Right forelimb (tissue), 1 donor: ENCODE data around the gene CYTH1.

ENCODE experiments used
- DNase-seq: peaks from one replicate; pipeline ENCODE4 v3.0.0-alpha.2; 2018

CYTH1 gene

GRCh38 chr17:78710607-78711006, 71.5 kb downstream of the CYTH1 start:
- DNase-seq = no peak

GRCh38 chr17:78709751-78710181, 72.3 kb downstream of the CYTH1 start:
- DNase-seq = no peak

DNA sequence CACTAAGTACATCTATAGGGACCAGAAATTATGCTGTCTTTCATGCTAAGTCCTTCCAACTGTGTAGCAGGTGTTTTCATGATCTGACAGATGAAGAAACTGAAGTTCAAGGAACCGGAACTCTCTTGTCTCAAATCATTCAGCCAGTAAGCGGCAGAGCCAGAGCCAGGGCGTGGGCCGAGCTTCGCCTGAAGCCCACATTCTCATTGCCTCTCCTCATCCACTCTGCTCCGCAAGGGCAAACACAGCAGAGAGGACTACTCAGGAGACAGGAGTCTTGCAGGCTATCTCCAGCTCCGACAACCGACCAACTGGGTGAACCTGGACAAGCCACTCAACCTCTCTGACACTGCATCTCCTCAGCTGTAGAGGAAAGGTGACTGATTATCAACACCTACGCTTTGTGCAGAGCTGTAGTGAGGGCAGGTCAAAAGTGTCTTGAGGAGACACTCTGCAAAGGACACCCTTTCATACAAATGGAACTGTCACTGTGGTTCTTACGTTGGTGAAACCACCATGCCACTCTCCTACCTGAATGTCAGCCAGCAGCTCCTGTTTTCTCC, 72.9 kb downstream of the CYTH1 start:
- DNase-seq = no peak

- DNase-seq = peak; percentile 80
Observed at GRCh38 chr17:78708510-78708973, 73.5 kb downstream of the CYTH1 start.

DNA sequence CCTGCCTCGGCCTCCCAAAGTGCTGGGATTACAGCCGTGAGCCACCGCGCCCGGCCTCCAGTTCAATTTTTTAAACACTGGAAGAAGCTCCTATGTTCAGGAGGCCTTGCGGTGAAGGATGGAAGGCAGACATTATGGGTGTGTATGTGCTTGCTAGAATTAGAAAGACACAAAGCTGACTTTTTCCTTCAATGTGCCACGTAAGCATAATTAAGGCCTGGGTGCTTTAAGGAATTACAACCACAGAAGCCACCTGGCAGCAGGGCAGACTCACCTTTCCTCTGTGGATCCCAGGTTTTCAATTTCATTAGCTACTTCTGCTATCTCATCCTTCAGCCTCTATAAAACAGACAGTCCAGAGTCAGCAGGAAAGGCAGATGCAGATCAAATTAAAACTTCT, 74.2 kb downstream of the CYTH1 start:
- no peak for DNase-seq

GRCh38 chr17:78707016-78707415, 75.1 kb downstream of the CYTH1 start:
- no peak for DNase-seq

DNA sequence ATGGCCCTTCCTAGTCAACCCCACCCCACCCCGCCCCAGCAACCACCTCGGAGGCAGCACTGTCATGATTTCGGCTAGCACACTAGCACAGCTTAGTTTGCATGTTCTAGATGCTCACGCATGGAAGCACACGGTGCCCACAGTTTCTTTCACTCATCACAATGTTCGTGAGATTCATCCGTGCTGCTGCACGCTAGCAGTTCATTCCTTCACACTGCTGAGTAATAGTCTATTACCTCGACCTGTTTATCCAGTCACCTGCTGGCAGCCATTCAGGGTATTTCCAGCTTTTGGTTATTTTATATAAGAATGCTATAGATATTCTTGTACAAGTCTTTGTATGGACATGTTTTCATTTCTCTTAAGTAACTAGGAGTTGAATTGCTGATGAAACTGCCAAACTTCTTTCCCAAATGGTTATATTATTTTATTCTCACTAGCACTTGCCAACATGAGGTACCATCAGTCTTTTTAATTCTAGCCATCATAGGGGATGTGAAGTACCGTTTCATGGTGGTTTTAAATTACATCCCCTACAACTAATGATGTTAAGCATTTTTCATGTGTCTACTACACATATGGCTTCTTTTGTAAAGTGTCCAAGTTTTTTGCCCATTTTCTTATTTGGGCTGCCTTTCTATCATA, 75.7 kb downstream of the CYTH1 start:
- no peak for DNase-seq

- no peak for DNase-seq
Observed at GRCh38 chr17:78705071-78705470, 77.0 kb downstream of the CYTH1 start.

DNA sequence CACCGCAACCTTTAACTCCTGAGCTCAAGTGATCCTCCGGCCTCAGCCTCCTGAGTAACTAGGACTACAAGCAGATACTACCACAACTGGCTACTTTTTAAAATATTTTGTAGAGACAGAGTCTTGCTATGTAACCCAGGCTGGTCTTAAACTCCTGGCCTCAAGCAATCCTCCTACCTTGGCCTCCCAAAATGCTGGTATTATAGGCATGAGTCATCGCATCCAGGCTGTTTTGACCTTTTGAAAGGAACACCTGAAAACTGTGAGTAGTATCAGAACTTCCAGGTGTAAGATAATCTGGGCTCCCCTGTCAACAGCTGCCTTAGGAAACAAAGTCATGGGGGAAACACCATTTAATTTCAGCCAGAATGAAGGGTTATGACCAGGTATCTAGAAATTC, 77.5 kb downstream of the CYTH1 start:
- DNase-seq = no peak

GRCh38 chr17:78697554-78698343, 84.3 kb downstream of the CYTH1 start:
- DNase-seq = no peak

GRCh38 chr17:78697122-78697521, 85.0 kb downstream of the CYTH1 start:
- no peak for DNase-seq

DNA sequence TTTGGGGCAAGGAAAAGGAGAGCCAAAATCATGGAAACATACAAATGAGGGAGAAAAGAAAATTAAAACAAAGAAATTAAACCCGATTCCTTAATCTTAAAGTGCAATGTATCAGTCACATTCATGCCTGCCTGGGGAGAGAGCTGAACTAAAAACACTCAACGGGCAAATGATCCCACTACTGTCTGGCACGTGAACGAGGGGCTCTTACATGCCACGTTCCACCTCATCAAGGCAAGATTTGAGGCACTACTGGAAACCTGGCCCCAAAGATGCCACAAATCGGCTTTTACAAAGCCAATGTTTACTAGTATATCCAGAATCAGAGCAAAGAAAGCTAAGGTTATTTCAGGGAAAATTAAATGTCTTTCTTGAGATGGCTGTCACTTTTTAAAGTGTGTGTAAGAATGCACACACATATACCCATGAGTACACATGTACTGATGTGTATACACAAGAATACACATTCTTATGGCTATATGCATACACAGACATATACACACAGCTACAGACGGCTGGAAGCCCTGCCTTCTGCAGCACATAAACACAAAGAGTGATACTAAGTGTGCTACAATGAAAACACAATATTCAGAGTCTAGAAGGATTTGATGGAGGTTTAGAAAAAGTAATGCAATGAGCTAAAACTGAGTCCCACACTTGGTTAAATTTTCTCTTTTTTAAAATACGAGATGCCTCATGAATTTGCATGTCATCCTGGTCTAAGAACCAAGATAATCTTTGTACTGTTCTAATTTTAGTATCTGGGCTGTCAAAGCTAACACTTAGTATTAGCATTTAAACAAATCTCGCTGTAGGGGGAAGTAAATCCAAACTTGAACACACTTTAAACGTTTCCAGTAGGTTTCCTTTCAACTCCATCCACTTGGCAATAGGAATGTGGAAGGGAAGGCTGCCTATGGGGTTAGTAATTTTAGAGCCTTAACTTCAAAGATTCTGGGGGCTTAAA, 85.8 kb downstream of the CYTH1 start:
- no peak for DNase-seq

- DNase-seq = no peak
Observed at GRCh38 chr17:78694805-78695531, 87.1 kb downstream of the CYTH1 start.

GRCh38 chr17:78693346-78694083, 88.6 kb downstream of the CYTH1 start:
- no peak for DNase-seq

- DNase-seq = no peak
Observed at GRCh38 chr17:78692460-78693010, 89.5 kb downstream of the CYTH1 start.

- DNase-seq = no peak
Observed at GRCh38 chr17:78689029-78689428, 93.0 kb downstream of the CYTH1 start.

DNA sequence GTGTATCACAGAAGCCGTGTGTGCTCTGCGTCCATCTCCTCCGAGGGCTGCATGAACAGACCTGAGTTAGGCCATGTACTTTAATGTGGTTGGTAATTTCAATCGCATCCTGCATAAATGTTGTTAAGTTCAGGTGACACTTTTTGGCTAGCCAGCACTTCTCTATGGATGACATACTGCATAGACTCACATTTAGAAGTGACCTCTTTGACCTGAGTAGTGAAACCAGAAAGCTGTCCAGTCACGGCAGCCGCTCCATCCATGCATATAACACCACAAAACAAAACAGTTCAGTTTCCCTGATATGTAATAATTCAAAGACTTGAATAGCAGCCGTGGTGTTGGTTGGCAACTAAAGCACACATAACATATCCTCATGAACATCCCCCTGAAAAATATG, 94.1 kb downstream of the CYTH1 start:
- DNase-seq = no peak

- no peak for DNase-seq
Observed at GRCh38 chr17:78687125-78687524, 94.9 kb downstream of the CYTH1 start.

- no peak for DNase-seq
Observed at GRCh38 chr17:78684026-78684425, 98.0 kb downstream of the CYTH1 start.

DNA sequence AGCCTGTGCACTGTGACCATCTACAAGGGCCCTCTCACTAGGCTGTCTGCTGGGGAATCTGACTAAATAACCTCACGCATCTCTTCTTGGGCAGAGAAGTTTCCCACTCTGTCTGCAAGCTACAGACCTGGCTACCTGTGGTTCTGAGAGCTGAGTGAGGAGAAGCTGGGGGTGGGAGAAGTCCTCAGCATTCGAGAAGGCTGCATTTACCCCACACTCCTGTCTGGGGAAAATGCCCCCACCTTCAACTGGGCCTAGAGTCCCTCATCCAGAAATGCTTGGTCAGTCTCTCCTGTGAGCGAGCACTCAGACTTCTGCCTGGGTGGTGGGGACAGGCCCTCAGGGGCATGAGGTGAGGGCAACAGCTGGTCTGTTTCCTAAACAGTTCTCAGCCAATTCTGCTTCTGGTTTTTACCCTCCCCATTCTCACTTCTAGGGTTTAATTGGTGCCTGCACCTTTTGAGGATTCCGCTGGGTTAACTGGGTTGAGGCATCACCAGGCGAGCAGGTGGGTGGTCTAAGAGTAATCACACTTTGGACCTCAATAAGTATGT, 98.6 kb downstream of the CYTH1 start:
- no peak for DNase-seq

GRCh38 chr17:78682363-78682762, 99.7 kb downstream of the CYTH1 start:
- no peak for DNase-seq
